Cardiac muscle cell (in vitro differentiated cells and primary cell): ENCODE data around the gene PSEN2. TPM values are rescaled to one million over a fixed set of nuclear protein-coding genes. Genes with fewer than 3 reads are reported as not detected.

Source experiments
- DNase-seq, 2 donors: peaks; one replicate each; pipeline versions ENCODE4 v3.0.0 to v3.0.0-alpha.2; 2010 to 2017; ENCODE audit warnings: low read depth in 1 of 2, low spot score in 1 of 2
- H3K27ac ChIP-seq: fragments of 200-600 bp; sonication (generic); 2 replicates; pipeline ENCODE4 v1.5.1; 2016
- H3K27me3 ChIP-seq: fragments of 200-600 bp; sonication (generic); 2 replicates; pipeline ENCODE4 v1.6.0; 2016; ENCODE audit warnings: control low read depth
- H3K36me3 ChIP-seq: fragments of 200-600 bp; sonication (generic); 2 replicates; pipeline ENCODE4 v1.5.1; 2016; ENCODE audit warnings: control low read depth
- H3K4me1 ChIP-seq: fragments of 200-600 bp; sonication (generic); 2 replicates; pipeline ENCODE4 v1.8.1; 2017; ENCODE audit warnings: low read depth, mild to moderate bottlenecking, mixed run types
- H3K4me3 ChIP-seq: fragments of 200-600 bp; sonication (generic); 2 replicates; pipeline ENCODE4 v1.5.1; 2016; ENCODE audit warnings: mild to moderate bottlenecking
- H3K9me3 ChIP-seq: fragments of 200-600 bp; sonication (generic); 2 replicates; pipeline ENCODE4 v1.5.1; 2017; ENCODE audit warnings: low read depth, mild to moderate bottlenecking, control low read depth
- CTCF ChIP-seq: IDR thresholded peaks from 2 replicates; pipeline ENCODE4 v1.5.1; 2012; ENCODE audit warnings: low read depth, mild to moderate bottlenecking, low read length
- polyA plus RNA-seq: library from polyadenylated mRNA; unstranded; fragments of >200 nt; fragmentation: Nextera tagmentation; extraction: Ambion mirVana; gene quantifications from 2 replicates; pipeline ENCODE4 v1.2.1, GENCODE V29; 2016
- total RNA-seq: library from RNA; depleted of rRNA; stranded (reverse); fragments of >200 nt; gene quantifications from 2 replicates; pipeline ENCODE4 v1.2.3, GENCODE V29; 2016

PSEN2 gene
- total and polyA plus RNA-seq, 2 experiments from 2014 or later = 31.1 to 41.3 TPM

DNA sequence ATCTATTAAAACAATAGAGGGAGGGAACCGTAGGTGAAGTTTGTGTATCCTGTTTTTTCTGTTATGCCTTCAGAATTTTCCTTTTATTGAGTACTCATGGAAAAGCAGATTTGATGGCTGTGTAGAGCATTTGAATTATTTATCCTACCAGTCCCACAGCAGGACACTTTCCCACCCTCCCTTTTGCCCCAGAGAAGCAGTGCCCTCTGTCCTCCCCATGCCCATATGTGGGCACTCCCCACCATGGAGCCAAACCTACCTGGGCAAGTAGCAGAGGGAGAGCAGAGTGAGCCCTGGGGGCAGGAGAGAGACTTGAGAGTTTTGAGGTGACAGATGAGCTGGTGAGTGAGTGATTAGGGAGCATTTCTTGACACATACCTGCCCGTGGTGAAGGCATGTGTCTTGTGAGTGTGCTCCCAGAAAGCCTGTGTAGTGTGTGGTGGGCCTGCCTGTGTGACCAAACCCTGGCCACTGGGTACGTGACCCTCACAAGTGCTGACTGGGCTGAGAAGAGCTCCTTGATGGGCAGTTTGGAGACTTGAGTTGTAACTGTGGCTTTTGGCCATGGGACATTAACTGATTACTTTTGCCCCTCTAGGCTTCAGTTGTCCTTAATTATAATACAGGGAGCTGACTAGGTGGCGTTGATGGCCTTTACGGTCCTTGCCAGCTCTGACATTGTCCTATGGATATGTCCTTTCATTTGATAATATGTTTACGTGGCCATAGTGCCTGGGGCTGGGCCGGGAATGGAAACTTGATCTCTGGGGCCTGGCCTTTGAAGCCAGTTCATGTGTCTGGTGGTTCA, 3.6 kb downstream of the PSEN2 start:
- Histone ChIP-seq H3K9me3 (no peaks in the 10 kb centered on the region), H3K27me3 (no peaks in the 10 kb centered on the region), H3K4me1 (peaks cover 14% of the 10 kb centered on the region), H3K4me3 (no peak overlapping the region), H3K36me3 (no peaks in the 10 kb centered on the region), H3K27ac (no peak overlapping the region)
- DNase-seq = no peak
- no peak for TF ChIP-seq CTCF

GRCh38 chr1:226874579-226875425, 4.4 kb downstream of the PSEN2 start:
- Histone ChIP-seq H3K4me3 (no peak overlapping the region), H3K36me3 (no peaks in the 10 kb centered on the region), H3K4me1 (peaks cover 14% of the 10 kb centered on the region), H3K27me3 (no peaks in the 10 kb centered on the region), H3K27ac (peak overlapping the region; percentile 32), H3K9me3 (no peaks in the 10 kb centered on the region)
- no peak for DNase-seq
- no peak for TF ChIP-seq CTCF

DNA sequence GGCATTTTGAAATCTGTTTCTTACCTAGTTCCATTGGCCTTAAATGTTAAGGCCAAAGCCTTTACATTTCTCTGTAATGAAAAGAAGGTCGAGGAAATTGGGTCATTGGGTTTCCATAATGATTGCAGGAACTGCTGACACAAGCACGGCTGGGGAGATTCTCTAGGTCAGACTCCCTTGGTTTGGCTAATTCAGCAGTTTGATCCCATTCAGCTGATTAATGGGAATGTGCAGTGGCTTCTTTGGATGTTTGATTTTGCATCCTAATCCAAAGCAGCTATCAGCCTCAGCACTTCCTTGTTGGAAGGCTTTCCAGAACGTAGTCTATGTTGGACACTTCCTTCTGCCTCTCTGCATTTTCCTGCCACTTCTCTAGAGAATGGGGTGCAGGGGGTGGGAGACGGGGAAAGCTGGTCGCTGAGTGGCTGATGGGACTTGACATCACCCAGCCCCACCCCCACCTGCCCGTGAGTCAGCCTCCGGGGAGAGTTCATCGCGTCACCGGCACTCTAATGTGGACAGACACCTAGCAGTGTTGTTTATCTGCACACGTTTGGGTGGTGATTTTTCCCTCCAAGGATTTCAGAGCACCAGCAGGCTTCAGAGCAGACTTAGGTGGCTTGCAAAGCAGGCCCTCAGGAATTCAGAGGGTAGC, 5.4 kb downstream of the PSEN2 start:
- Histone ChIP-seq H3K27me3 (no peaks in the 10 kb centered on the region), H3K4me3 (no peak overlapping the region), H3K27ac (no peak overlapping the region), H3K9me3 (no peaks in the 10 kb centered on the region), H3K4me1 (peaks cover 14% of the 10 kb centered on the region), H3K36me3 (no peaks in the 10 kb centered on the region)
- no peak for TF ChIP-seq CTCF
- peak in 1 of 2 donors; percentile 57 for DNase-seq

DNA sequence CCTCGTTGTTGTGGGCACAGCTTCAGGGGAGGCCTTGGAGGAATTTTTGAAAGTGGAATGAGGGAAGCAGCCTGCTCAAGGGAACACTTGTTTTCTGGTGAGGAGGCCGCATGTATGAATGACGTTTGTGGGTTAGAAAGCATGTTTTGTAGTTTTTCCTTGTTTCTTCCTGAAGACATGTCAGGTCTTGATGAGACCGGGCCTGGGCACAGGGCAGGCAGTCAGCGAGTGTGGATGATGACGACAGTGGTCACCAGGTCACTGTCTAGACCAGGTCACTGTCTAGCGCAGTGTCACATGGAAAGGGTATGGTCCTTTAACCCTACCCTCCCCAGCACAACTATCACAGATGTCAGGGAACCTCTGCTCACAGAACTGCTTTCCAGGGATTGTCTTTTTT, 7.3 kb downstream of the PSEN2 start:
- no peaks in the 10 kb centered on the region for H3K27me3 ChIP-seq
- H3K27ac ChIP-seq = no peak overlapping the region
- no peaks in the 10 kb centered on the region for H3K36me3 ChIP-seq
- DNase-seq = no peak
- no peaks in the 10 kb centered on the region for H3K9me3 ChIP-seq
- no peak overlapping the region for H3K4me3 ChIP-seq
- H3K4me1 ChIP-seq = peaks cover 6% of the 10 kb centered on the region
- no peak for TF ChIP-seq CTCF
